DOHH2 (cell line): ENCODE data around the gene IL36G.

ENCODE experiments used
- H3F3A ChIP-seq: fragments of 200-600 bp; sonication (generic), shearing (Covaris generic); 2 replicates; pipeline ENCODE4 v1.6.0; 2016; ENCODE audit warnings: antibody characterized with exemption, mild to moderate bottlenecking; ENCODE audit not compliant: control insufficient read depth, insufficient read depth
- H3K27ac ChIP-seq: fragments of 200-600 bp; sonication (generic); 2 replicates; pipeline ENCODE4 v1.5.1; 2014; ENCODE audit warnings: low read depth, mild to moderate bottlenecking, low read length, moderate library complexity
- H3K27me3 ChIP-seq: fragments of 200-600 bp; sonication (generic); 2 replicates; pipeline ENCODE4 v1.6.1; 2014; ENCODE audit warnings: mild to moderate bottlenecking, low read length, mixed read lengths; ENCODE audit not compliant: control insufficient read depth
- H3K36me3 ChIP-seq: fragments of 200-600 bp; sonication (generic); 2 replicates; pipeline ENCODE4 v1.6.1; 2014; ENCODE audit warnings: mild to moderate bottlenecking, low read length, moderate library complexity, mixed read lengths; ENCODE audit not compliant: control insufficient read depth
- H3K4me1 ChIP-seq: fragments of 200-600 bp; sonication (generic); 2 replicates; pipeline ENCODE4 v1.6.1; 2014; ENCODE audit warnings: mild to moderate bottlenecking, low read length, mixed read lengths; ENCODE audit not compliant: control insufficient read depth
- H3K4me2 ChIP-seq: fragments of 200-600 bp; sonication (generic); 2 replicates; pipeline ENCODE4 v1.6.0; 2014; ENCODE audit warnings: mild to moderate bottlenecking, low read length, moderate library complexity
- H3K4me3 ChIP-seq: fragments of 200-600 bp; sonication (generic); 2 replicates; pipeline ENCODE4 v1.5.1; 2014; ENCODE audit warnings: mild to moderate bottlenecking, low read length, mixed read lengths
- H3K79me2 ChIP-seq: fragments of 200-600 bp; sonication (generic); 2 replicates; pipeline ENCODE4 v1.6.1; 2014; ENCODE audit warnings: mild to moderate bottlenecking, low read length, mixed read lengths; ENCODE audit not compliant: control insufficient read depth
- H3K9me2 ChIP-seq: fragments of 200-600 bp; sonication (generic); replicated peaks from 2 replicates; pipeline ENCODE4 v1.6.1; 2014; ENCODE audit warnings: mild to moderate bottlenecking, low read length, mixed read lengths; ENCODE audit not compliant: control insufficient read depth
- H3K9me3 ChIP-seq: fragments of 200-600 bp; sonication (generic); 2 replicates; pipeline ENCODE4 v1.6.1; 2014; ENCODE audit warnings: antibody characterized with exemption, low read length, mixed read lengths; ENCODE audit not compliant: control insufficient read depth, insufficient read depth
- H4K20me1 ChIP-seq: fragments of 200-600 bp; sonication (generic); 2 replicates; pipeline ENCODE4 v1.6.0; 2014; ENCODE audit warnings: low read depth, mild to moderate bottlenecking, antibody characterized with exemption, low read length, moderate library complexity; ENCODE audit not compliant: control insufficient read depth, insufficient read depth
- EZH2phosphoT487 ChIP-seq: fragments of 200-600 bp; sonication (generic); IDR thresholded peaks from 2 replicates; pipeline ENCODE4 v1.6.1; 2017; ENCODE audit warnings: borderline replicate concordance, mild to moderate bottlenecking, antibody characterized with exemption, low read length, moderate library complexity, mixed read lengths
- TF ChIP-seq, protein P1 (sequence below): fragments of 200-600 bp; sonication (generic); IDR thresholded peaks from one replicate; pipeline ENCODE4 v1.5.1; 2014; ENCODE audit warnings: antibody characterized with exemption, mild to moderate bottlenecking, low read depth, low read length; ENCODE audit not compliant: poor library complexity, severe bottlenecking

IL36G gene

DNA sequence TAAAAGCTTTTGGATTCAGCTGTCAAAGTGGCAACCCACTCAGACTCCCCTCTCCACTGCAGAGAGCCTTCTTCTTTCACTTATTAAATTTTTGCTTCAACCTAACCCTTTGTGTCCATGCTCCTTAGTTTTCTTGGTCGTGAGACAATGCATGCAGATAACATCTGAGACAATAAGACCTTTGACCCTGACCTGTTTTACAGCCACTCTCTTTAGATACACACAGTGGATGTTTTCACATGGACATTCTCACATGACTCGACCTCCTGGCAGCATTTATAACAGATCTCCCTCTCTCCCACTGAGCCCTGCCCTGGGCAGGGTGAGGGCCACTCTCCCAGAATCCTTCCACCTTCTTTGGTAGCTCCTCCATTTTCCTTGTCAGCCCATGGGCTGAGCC, 30.4 kb upstream of the IL36G start:
- no peaks in the 10 kb centered on the region for H3K79me2 ChIP-seq
- H3K9me2 ChIP-seq = no peaks in the 10 kb centered on the region
- H3F3A ChIP-seq = no peaks in the 10 kb centered on the region
- no peak overlapping the region for H3K4me3 ChIP-seq
- peaks cover 9% of the 10 kb centered on the region; the same call in 1 of the 2 replicates for H3K9me3 ChIP-seq
- no peaks in the 10 kb centered on the region for H4K20me1 ChIP-seq
- no peaks in the 10 kb centered on the region for H3K4me1 ChIP-seq
- TF ChIP-seq EZH2phosphoT487 = no peak
- TF ChIP-seq, protein P1, sequence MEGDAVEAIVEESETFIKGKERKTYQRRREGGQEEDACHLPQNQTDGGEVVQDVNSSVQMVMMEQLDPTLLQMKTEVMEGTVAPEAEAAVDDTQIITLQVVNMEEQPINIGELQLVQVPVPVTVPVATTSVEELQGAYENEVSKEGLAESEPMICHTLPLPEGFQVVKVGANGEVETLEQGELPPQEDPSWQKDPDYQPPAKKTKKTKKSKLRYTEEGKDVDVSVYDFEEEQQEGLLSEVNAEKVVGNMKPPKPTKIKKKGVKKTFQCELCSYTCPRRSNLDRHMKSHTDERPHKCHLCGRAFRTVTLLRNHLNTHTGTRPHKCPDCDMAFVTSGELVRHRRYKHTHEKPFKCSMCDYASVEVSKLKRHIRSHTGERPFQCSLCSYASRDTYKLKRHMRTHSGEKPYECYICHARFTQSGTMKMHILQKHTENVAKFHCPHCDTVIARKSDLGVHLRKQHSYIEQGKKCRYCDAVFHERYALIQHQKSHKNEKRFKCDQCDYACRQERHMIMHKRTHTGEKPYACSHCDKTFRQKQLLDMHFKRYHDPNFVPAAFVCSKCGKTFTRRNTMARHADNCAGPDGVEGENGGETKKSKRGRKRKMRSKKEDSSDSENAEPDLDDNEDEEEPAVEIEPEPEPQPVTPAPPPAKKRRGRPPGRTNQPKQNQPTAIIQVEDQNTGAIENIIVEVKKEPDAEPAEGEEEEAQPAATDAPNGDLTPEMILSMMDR = no peak
- no peak overlapping the region for H3K27ac ChIP-seq
- no peaks in the 10 kb centered on the region for H3K36me3 ChIP-seq
- no peaks in the 10 kb centered on the region for H3K27me3 ChIP-seq
- no peak overlapping the region for H3K4me2 ChIP-seq

DNA sequence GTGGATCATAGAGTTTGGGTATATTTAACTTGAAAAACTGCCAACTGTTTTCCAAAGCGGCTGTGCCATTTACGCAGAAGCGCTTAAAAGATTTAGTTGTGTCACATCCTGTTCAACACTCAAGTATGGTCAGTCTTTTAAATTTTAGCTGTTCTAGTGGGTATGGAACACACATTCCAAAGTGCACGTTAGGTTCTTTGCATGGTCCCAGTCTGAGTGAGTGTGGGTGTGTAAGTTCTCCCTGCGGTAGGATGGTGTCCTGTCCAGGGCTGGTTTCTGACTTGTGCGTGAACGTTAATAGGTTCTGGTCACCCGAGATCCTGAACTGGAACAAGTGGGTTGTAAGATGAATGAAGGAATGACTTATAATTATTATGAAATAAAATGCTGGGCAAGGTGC, 28.4 kb upstream of the IL36G start:
- Histone ChIP-seq H3K9me3 (peaks cover 9% of the 10 kb centered on the region; the same call in 1 of the 2 replicates), H3K36me3 (no peaks in the 10 kb centered on the region), H3K27me3 (no peaks in the 10 kb centered on the region; the same call in 1 of the 2 replicates), H3K9me2 (no peaks in the 10 kb centered on the region), H3F3A (no peaks in the 10 kb centered on the region), H4K20me1 (no peaks in the 10 kb centered on the region), H3K4me2 (no peak overlapping the region), H3K79me2 (no peaks in the 10 kb centered on the region), H3K4me1 (no peaks in the 10 kb centered on the region), H3K4me3 (no peak overlapping the region), H3K27ac (no peak overlapping the region)
- TF ChIP-seq, protein P1 = no peak
- TF ChIP-seq EZH2phosphoT487 = no peak

DNA sequence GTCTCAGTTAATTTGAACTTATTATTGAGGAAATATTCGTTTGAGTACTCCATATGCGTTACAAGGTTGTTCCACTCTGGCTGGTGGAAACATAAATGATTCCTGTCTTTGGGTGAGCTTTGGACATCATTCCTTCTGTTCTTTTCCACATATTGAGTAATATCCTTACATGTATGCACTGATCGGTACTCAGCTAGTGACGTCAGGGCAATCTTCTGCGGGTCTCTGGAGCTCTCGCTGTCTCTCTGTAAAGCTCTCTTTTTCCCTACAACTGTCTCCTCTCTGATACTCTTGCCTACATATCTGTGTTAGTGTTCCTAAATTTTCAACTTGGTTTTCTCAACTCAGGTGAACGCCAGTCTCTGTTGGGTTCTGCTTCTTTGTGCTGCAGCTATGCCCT, 23.4 kb upstream of the IL36G start:
- Histone ChIP-seq H3K27me3 (peaks cover 13% of the 10 kb centered on the region), H3K9me2 (no peaks in the 10 kb centered on the region)

More for the DNA sequence above, 23.4 kb upstream of the IL36G start:
- no peaks in the 10 kb centered on the region for H3K9me3 ChIP-seq
- no peak overlapping the region for H3K27ac ChIP-seq
- TF ChIP-seq, protein P1 = no peak
- no peak for TF ChIP-seq EZH2phosphoT487
- no peaks in the 10 kb centered on the region for H3F3A ChIP-seq
- no peak overlapping the region for H3K4me2 ChIP-seq
- H3K36me3 ChIP-seq = no peaks in the 10 kb centered on the region
- no peaks in the 10 kb centered on the region for H3K79me2 ChIP-seq
- H4K20me1 ChIP-seq = no peaks in the 10 kb centered on the region
- H3K4me1 ChIP-seq = no peaks in the 10 kb centered on the region
- H3K4me3 ChIP-seq = no peak overlapping the region
